ENCODE data around the gene USF2.

GRCh38 chr19:35265900-35266519 is 2.8 kb upstream of the USF2 start:
- no peak for TF ChIP-seq EP300 (IDR thresholded peaks at IDR 0.05; ENCODE audit: borderline replicate concordance)
- no peak for TF ChIP-seq REST (IDR thresholded peaks at IDR 0.05; ENCODE audit: low read depth)
- TF ChIP-seq, protein P1, sequence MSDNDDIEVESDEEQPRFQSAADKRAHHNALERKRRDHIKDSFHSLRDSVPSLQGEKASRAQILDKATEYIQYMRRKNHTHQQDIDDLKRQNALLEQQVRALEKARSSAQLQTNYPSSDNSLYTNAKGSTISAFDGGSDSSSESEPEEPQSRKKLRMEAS (IDR thresholded peaks at IDR 0.05), result no peak
- TF ChIP-seq RAD21 (IDR thresholded peaks at IDR 0.05; ENCODE audit: low read depth), result no peak
- TF ChIP-seq NFIC (IDR thresholded peaks at IDR 0.05), result no peak
- TF ChIP-seq FOXM1 (IDR thresholded peaks at IDR 0.05; ENCODE audit: borderline replicate concordance, low read depth), result no peak
- TF ChIP-seq TAF1 (IDR thresholded peaks at IDR 0.05; ENCODE audit: low read depth), result no peak
- TF ChIP-seq CREB1 (IDR thresholded peaks at IDR 0.05; ENCODE audit: low read depth), result no peak
- TF ChIP-seq CEBPB (IDR thresholded peaks at IDR 0.05), result no peak
- no peak for TF ChIP-seq EGR1 (IDR thresholded peaks at IDR 0.05)
- TF ChIP-seq, protein P2, sequence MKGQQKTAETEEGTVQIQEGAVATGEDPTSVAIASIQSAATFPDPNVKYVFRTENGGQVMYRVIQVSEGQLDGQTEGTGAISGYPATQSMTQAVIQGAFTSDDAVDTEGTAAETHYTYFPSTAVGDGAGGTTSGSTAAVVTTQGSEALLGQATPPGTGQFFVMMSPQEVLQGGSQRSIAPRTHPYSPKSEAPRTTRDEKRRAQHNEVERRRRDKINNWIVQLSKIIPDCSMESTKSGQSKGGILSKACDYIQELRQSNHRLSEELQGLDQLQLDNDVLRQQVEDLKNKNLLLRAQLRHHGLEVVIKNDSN (IDR thresholded peaks at IDR 0.05), result no peak
- TF ChIP-seq YY1 (IDR thresholded peaks at IDR 0.05; ENCODE audit: low read depth), result no peak
- no peak for TF ChIP-seq TEAD4 (IDR thresholded peaks at IDR 0.05)
- no peak for TF ChIP-seq TCF12 (IDR thresholded peaks at IDR 0.05; ENCODE audit: low read depth)

All from Ishikawa (cell line).